ENCODE measurements around the gene GRK5.
A peak's percentile ranks its signal among the peaks of the same experiment; 100 is the strongest.

GRK5 gene

GRCh38 chr10:119281581-119282071, 74.3 kb downstream of the GRK5 start:
- H3K4me3 ChIP-seq (ENCODE audit: low read length), result no peak overlapping the region
- peak; percentile 53 for DNase-seq (ENCODE audit: low read depth)
- TF ChIP-seq, protein P1, sequence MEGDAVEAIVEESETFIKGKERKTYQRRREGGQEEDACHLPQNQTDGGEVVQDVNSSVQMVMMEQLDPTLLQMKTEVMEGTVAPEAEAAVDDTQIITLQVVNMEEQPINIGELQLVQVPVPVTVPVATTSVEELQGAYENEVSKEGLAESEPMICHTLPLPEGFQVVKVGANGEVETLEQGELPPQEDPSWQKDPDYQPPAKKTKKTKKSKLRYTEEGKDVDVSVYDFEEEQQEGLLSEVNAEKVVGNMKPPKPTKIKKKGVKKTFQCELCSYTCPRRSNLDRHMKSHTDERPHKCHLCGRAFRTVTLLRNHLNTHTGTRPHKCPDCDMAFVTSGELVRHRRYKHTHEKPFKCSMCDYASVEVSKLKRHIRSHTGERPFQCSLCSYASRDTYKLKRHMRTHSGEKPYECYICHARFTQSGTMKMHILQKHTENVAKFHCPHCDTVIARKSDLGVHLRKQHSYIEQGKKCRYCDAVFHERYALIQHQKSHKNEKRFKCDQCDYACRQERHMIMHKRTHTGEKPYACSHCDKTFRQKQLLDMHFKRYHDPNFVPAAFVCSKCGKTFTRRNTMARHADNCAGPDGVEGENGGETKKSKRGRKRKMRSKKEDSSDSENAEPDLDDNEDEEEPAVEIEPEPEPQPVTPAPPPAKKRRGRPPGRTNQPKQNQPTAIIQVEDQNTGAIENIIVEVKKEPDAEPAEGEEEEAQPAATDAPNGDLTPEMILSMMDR (conservative IDR thresholded peaks at IDR 0.05; ENCODE audit: low read length), result no peak

GRCh38 chr10:119282446-119282845, 75.1 kb downstream of the GRK5 start:
- DNase-seq (ENCODE audit: low read depth), result no peak
- H3K4me3 ChIP-seq (ENCODE audit: low read length), result no peak overlapping the region
- TF ChIP-seq, protein P1 (conservative IDR thresholded peaks at IDR 0.05; ENCODE audit: low read length), result no peak

DNA sequence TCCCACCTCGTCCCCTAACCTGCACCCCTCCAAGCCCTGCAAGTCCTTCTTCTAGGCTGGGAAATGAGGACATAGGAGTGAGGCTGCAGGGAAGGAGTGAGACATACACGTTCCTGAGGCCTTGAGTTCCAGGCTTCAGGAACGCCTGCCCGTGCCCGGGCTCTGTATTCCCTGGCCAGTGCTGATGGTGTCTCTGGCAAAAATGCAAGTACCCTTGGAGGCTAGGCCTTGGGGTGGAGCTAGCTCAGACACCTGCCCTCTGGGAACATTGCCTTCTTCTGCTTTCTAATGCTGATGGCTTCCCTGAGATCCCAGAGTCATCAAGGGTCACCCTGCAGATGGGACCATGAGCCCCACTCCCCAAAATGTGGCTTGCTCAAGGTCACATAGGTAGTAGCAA, 76.0 kb downstream of the GRK5 start:
- DNase-seq (ENCODE audit: low read depth), result no peak
- no peak overlapping the region for H3K4me3 ChIP-seq (ENCODE audit: low read length)
- TF ChIP-seq, protein P1 (conservative IDR thresholded peaks at IDR 0.05; ENCODE audit: low read length), result no peak

DNA sequence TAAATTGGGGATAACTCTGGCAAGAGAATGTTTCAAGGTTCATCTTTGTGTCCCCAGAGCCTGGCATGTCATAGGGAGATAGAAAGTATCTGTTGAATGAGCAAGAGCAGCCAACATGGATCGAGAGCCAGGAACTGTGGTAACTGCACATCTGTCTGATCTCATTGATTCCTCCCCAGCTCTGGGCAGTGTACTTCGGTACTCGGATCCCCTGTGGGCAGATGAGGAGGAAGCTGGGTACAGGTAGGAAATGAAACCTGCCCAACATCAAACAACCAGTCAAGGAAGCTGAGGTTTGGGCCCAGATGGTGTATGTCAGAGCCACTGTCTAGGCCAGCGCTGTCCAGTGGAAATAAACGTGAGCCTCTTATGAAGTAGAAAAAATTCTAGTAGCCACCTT, 76.4 kb downstream of the GRK5 start:
- no peak overlapping the region for H3K4me3 ChIP-seq (ENCODE audit: low read length)
- TF ChIP-seq, protein P1 (conservative IDR thresholded peaks at IDR 0.05; ENCODE audit: low read length), result no peak
- DNase-seq (ENCODE audit: low read depth), result no peak

DNA sequence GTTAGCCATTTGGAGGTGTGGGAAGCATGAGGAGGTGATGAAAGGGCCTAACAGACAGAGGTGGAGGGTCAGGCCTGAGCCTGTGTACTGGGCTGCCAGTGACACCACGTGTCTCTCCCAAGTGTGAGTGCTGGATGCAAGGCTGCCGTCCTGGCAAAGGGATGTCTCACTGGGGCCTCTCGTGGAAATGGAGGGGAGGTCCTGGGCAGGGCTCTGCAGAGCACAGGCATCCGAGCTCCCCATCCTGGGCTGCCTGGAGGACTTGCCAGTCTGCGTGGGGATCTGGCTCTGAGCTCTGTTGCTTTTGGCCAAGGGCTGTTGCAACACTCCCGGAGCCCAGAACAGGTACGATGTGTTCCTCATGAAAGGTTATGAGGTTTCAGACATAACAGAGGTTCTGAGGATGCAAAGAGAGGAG, 77.3 kb downstream of the GRK5 start:
- H3K4me3 ChIP-seq (ENCODE audit: low read length), result no peak overlapping the region
- DNase-seq (ENCODE audit: low read depth), result no peak
- TF ChIP-seq, protein P1 (conservative IDR thresholded peaks at IDR 0.05; ENCODE audit: low read length), result no peak

- TF ChIP-seq, protein P1 (conservative IDR thresholded peaks at IDR 0.05; ENCODE audit: low read length), result no peak
- no peak overlapping the region for H3K4me3 ChIP-seq (ENCODE audit: low read length)
- DNase-seq (ENCODE audit: low read depth), result no peak
Measured at GRCh38 chr10:119285495-119286267, 78.3 kb downstream of the GRK5 start.

- no peak overlapping the region for H3K4me3 ChIP-seq (ENCODE audit: low read length)
- TF ChIP-seq, protein P1 (conservative IDR thresholded peaks at IDR 0.05; ENCODE audit: low read length), result no peak
- DNase-seq (ENCODE audit: low read depth), result no peak
Measured at GRCh38 chr10:119286516-119286915, 79.1 kb downstream of the GRK5 start.

Measured in AG10803 (cell line).